Upper lobe of left lung (tissue), 6 donors: ENCODE results near the gene MASP2. TPM values are rescaled to one million over a fixed set of nuclear protein-coding genes. Genes with fewer than 3 reads are reported as not detected.
"Not testable (repeated sequence)": the region's sequence is repeated elsewhere in the genome, so short reads cannot be mapped to it uniquely, and the experiment has no call there.

Source experiments
- ATAC-seq, 2 donors: fragments of 200-7000 bp; cut with Tn5 transposase; one replicate each; pipeline ENCODE4 v1.9.1; 2022; ENCODE audit warnings: mild to moderate bottlenecking in 2 of 2, moderate library complexity in 2 of 2; ENCODE audit not compliant: low FRiP score in 2 of 2
- DNase-seq, 2 donors: peaks; one replicate each; pipeline ENCODE4 v3.0.0-alpha.2; 2019 to 2020
- H3K27ac ChIP-seq, 4 donors: fragments of 200-600 bp; sonication (generic); one replicate each; pipeline ENCODE4 v1.5.1; 2016 to 2019
- H3K27me3 ChIP-seq, 4 donors: fragments of 200-600 bp; sonication (generic); one replicate each; pipeline ENCODE4 v1.5.1; 2017 to 2019
- H3K36me3 ChIP-seq, 4 donors: fragments of 200-600 bp; sonication (generic); one replicate each; pipeline ENCODE4 v1.5.1; 2016 to 2019
- H3K4me1 ChIP-seq, 4 donors: fragments of 200-600 bp; sonication (generic); one replicate each; pipeline ENCODE4 v1.5.1; 2018 to 2019
- H3K4me3 ChIP-seq, 4 donors: fragments of 200-600 bp; sonication (generic); one replicate each; pipeline ENCODE4 v1.5.1; 2017 to 2019; ENCODE audit warnings: mild to moderate bottlenecking in 2 of 4, moderate library complexity in 1 of 4
- H3K9me3 ChIP-seq, 4 donors: fragments of 200-600 bp; sonication (generic); one replicate each; pipeline ENCODE4 v1.5.1; 2018 to 2019
- CTCF ChIP-seq, 6 experiments: fragments of 450-650 bp in 4 of 6; fragments of 200-600 bp in 2 of 6; sonication (generic) in 2 of 6; IDR thresholded peaks; one replicate each; pipeline ENCODE4 v1.5.1; 2016 to 2019; ENCODE audit warnings: antibody characterized with exemption in 6 of 6
- EP300 ChIP-seq, 4 donors: sonication (generic); formaldehyde crosslinking; IDR thresholded peaks; one replicate each; pipeline ENCODE4 v1.5.1; 2017; ENCODE audit warnings: antibody characterized with exemption in 4 of 4, control low read depth in 2 of 4
- POLR2A ChIP-seq, 4 donors: fragments of 450-650 bp; IDR thresholded peaks; one replicate each; pipeline ENCODE4 v1.5.1; 2016 to 2017; ENCODE audit warnings: antibody characterized with exemption in 4 of 4, mild to moderate bottlenecking in 2 of 4
- POLR2AphosphoS5 ChIP-seq, 2 donors: sonication (generic); formaldehyde crosslinking; IDR thresholded peaks; one replicate each; pipeline ENCODE4 v1.5.1; 2017; ENCODE audit warnings: antibody characterized with exemption in 2 of 2
- WGBS, 2 donors: methylation state at CpG; one replicate each; pipeline ENCODE4 v1.1.5; 2017 to 2018; 5-methylcytosine and 5-hydroxymethylcytosine counted together
- total RNA-seq, 6 donors: library from RNA; depleted of rRNA in 4 of 6; stranded (reverse); fragments of >200 nt in 4 of 6; gene quantifications; one replicate each; pipeline versions ENCODE4 v1.1.0 to v1.2.1, GENCODE V29; 2016 to 2021
- donor health status: DM: no; HTN: no; CAD: no; lungs with moderate emphysema.
- donor health status: DM: no; HTN: yes; CAD: no; lungs with severe emphysema.

Gene MASP2
- total RNA-seq, 6 donors from 2014 or later, result not detected

DNA sequence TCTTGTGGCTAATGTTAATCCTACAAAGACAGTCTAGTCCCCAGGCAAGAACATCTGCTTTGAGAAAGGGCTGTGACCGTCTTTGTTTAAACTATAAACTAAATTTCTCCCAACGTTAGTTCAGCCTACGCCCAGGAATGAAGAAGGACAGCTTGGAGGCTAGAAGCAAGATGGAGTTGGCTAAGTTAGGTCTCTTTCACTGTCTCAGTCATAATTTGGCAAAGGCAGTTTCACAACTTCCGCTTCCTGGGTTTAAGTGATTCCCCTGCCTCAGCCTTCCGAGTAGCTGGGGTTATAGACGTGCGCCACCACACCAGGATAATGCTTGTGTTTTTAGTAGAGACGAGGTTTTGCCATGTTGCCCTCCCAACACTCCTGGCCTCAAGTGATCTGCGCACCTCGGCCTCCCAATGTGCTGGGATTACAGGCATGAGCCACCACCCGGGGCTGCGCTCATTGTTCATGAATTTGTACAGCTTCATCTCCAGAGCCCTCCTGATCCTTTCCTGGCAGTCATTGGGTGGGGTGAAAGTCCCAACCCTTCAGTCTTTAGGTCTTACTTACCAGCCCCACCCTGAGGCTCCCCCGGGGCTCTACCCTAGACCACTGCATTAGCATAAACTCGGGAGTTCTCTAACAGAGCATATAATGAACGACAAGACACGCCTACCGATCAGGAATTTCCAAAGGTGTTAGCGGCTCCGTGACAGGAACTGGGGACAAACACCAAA, 4.9 kb upstream of the MASP2 start:
- WGBS, 2 donors, result 58% methylated on average over 19 of the region's 19 CpGs
- ATAC-seq (no peak), DNase-seq (no peak)
- Histone ChIP-seq H3K36me3 (peaks cover 6 to 30% (median 25%) of the 10 kb centered on the region in 4 donors), H3K4me1 (peaks cover 0 to 6% (median 0%) of the 10 kb centered on the region in 4 donors), H3K27ac (no peak overlapping the region), H3K4me3 (no peak overlapping the region), H3K9me3 (no peaks in the 10 kb centered on the region), H3K27me3 (no peaks in the 10 kb centered on the region)
- TF ChIP-seq POLR2AphosphoS5 (IDR thresholded peaks at IDR 0.05) (no peak), CTCF (IDR thresholded peaks at IDR 0.05) (no peak), POLR2A (IDR thresholded peaks at IDR 0.05) (no peak), EP300 (IDR thresholded peaks at IDR 0.05) (no peak)

- DNase-seq, H3K4me3 ChIP-seq, ATAC-seq, H3K27me3 ChIP-seq, H3K27ac ChIP-seq, H3K9me3 ChIP-seq, H3K4me1 ChIP-seq: not testable (repeated sequence)
- WGBS, 2 donors, result 91 to 98% methylated on average over 10 of the region's 10 CpGs
- peaks cover 2 to 22% (median 16%) of the 10 kb centered on the region in 4 donors for H3K36me3 ChIP-seq
Measured at GRCh38 chr1:11051121-11051520, 4.1 kb upstream of the MASP2 start.

DNA sequence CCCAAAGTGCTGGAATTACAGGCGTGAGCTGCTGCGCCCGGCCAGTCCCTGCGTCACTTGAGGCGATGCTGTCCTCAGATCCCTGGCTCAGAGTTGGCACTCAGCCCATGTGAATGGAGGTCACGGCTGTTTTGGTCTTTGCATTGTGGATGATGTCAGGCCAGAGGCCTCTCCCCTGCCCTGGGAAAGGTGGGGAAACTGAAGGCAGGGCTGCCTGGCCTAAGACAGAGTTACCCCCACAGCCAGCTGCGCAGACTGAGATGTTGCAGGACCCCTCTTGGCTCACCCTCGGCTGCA, 821 bp downstream of the MASP2 start:
- DNase-seq (no peak), ATAC-seq (no peak)
- peaks cover 0 to 5% (median 0%) of the 10 kb centered on the region in 4 donors for H3K4me1 ChIP-seq
- no peaks in the 10 kb centered on the region for H3K9me3 ChIP-seq
- WGBS, 2 donors, result 83 to 89% methylated on average over 1 to 8 of the region's 8 CpGs
- no peak overlapping the region for H3K27ac ChIP-seq
- no peaks in the 10 kb centered on the region for H3K36me3 ChIP-seq
- no peak overlapping the region for H3K4me3 ChIP-seq
- H3K27me3 ChIP-seq, result no peaks in the 10 kb centered on the region
- TF ChIP-seq CTCF (IDR thresholded peaks at IDR 0.05) (no peak), EP300 (IDR thresholded peaks at IDR 0.05) (no peak), POLR2AphosphoS5 (IDR thresholded peaks at IDR 0.05) (no peak), POLR2A (IDR thresholded peaks at IDR 0.05) (no peak)

DNA sequence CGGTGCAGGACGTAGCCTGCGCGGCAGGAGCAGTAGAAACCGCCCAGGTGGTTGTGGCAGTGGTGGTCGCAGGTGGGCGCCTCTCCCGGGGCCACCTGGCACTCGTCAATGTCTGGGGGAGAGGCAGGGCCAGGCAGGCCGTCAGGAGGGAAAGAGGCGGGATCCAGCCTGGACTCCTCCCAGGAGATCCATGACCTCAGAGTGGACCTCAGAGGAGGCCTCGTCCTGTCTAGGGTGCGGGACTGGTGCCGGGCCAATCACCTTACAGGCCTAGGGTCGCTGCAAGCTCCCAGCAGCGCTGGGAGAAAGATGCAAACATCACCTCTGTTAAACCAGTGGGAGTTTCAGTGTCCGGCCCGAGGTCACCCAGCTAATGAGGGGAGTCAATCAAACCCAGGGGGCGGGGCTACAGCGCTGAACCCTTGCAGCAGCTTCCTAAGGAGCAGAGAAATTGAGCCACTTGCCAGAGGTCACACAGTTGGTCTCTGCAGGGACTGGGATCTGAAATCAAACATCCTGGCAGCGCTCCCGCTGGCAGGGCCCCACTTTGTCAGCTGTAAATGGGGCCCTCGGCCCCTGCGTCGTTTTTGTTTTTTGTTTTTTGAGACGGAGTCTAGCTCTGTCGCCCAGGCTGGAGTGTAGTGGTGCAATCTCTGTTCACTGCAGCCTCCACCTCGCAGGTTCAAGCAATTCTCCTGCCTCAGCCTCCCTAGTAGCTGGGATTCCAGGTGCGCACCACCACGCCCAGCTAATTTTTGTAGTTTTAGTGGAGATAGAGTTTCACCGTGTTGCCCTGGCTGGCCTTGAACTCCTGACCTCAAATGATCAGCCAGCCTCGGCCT, 1.4 kb downstream of the MASP2 start:
- Histone ChIP-seq H3K4me1 (peaks cover 0 to 5% (median 0%) of the 10 kb centered on the region in 4 donors), H3K9me3 (no peaks in the 10 kb centered on the region), H3K27ac (no peak overlapping the region), H3K4me3 (no peak overlapping the region), H3K36me3 (no peaks in the 10 kb centered on the region), H3K27me3 (no peaks in the 10 kb centered on the region)
- ATAC-seq (no peak), DNase-seq (no peak)
- WGBS, 2 donors, result 60 to 67% methylated on average over 25 to 32 of the region's 32 CpGs
- TF ChIP-seq EP300 (IDR thresholded peaks at IDR 0.05), result no peak
- no peak for TF ChIP-seq POLR2A (IDR thresholded peaks at IDR 0.05)
- TF ChIP-seq POLR2AphosphoS5 (IDR thresholded peaks at IDR 0.05), result no peak
- no peak for TF ChIP-seq CTCF (IDR thresholded peaks at IDR 0.05)

GRCh38 chr1:11044849-11045427, 2.1 kb downstream of the MASP2 start:
- Histone ChIP-seq H3K27ac (no peak overlapping the region), H3K4me1 (peaks cover 0 to 5% (median 0%) of the 10 kb centered on the region in 4 donors), H3K4me3 (no peak overlapping the region), H3K36me3 (no peaks in the 10 kb centered on the region), H3K27me3 (no peaks in the 10 kb centered on the region), H3K9me3 (no peaks in the 10 kb centered on the region)
- no peak for ATAC-seq
- 84 to 95% methylated on average over 14 to 16 of the region's 16 CpGs for WGBS, 2 donors
- TF ChIP-seq CTCF (IDR thresholded peaks at IDR 0.05) (no peak), EP300 (IDR thresholded peaks at IDR 0.05) (no peak), POLR2A (IDR thresholded peaks at IDR 0.05) (no peak), POLR2AphosphoS5 (IDR thresholded peaks at IDR 0.05) (no peak)
- no peak for DNase-seq
